WTC11 (cell line): ENCODE data around the gene CLCNKB. TPM values are rescaled to one million over a fixed set of nuclear protein-coding genes. Genes with fewer than 3 reads are reported as not detected.

Experiments used
- ATAC-seq: fragments of 200-7000 bp; cut with Tn5 transposase; 2 replicates; pipeline ENCODE4 v1.10.0; 2021; ENCODE audit warnings: mild to moderate bottlenecking, moderate library complexity
- CTCF ChIA-PET: fragments of 300-600 bp; sonication (Branson Sonifier 250); formaldehyde crosslinking; loops from one replicate; lab custom pipeline; 2021; ENCODE audit warnings: antibody characterized with exemption; lab: Charles Lee
- POLR2A ChIA-PET: fragments of 350-600 bp; sonication (Branson Sonifier 250); formaldehyde crosslinking; loops from one replicate; lab custom pipeline; 2021; ENCODE audit warnings: antibody characterized with exemption; lab: Charles Lee
- DNase-seq: peaks from one replicate; pipeline ENCODE4 v3.0.0; 2021; ENCODE audit warnings: low spot score
- H3K27ac Mint-ChIP-seq: 2 replicates; pipeline ENCODE4 v1.8.0; 2021; ENCODE audit warnings: mixed read lengths
- H3K27me3 Mint-ChIP-seq: 2 replicates; pipeline ENCODE4 v1.8.0; 2021; ENCODE audit warnings: low read depth, mild to moderate bottlenecking, moderate library complexity, mixed read lengths
- H3K36me3 Mint-ChIP-seq: 2 replicates; pipeline ENCODE4 v1.8.0; 2021; ENCODE audit warnings: mixed read lengths
- H3K4me1 Mint-ChIP-seq: 2 replicates; pipeline ENCODE4 v1.8.0; 2022; ENCODE audit warnings: mixed read lengths
- H3K4me3 Mint-ChIP-seq: 2 replicates; pipeline ENCODE4 v1.8.0; 2021; ENCODE audit warnings: mild to moderate bottlenecking, moderate library complexity, mixed read lengths
- H3K9me3 Mint-ChIP-seq: 2 replicates; pipeline ENCODE4 v1.8.0; 2021; ENCODE audit warnings: mixed read lengths
- CBFB ChIP-seq: sonication (generic); formaldehyde crosslinking; IDR thresholded peaks from 2 replicates; pipeline ENCODE4 v1.8.1; 2022; ENCODE audit warnings: mild to moderate bottlenecking, low read depth, missing genetic modification reagents
- CREB1 ChIP-seq: sonication (generic); formaldehyde crosslinking; IDR thresholded peaks from 2 replicates; pipeline ENCODE4 v1.8.0; 2023; ENCODE audit warnings: mild to moderate bottlenecking, missing genetic modification reagents
- EMX1 ChIP-seq: fragments of 250-450 bp; sonication (Bioruptor Pico); IDR thresholded peaks from 2 replicates; pipeline ENCODE4 v1.8.0; 2021; ENCODE audit warnings: mild to moderate bottlenecking
- ESRRA ChIP-seq: sonication (generic); formaldehyde crosslinking; IDR thresholded peaks from 2 replicates; pipeline ENCODE4 v1.8.1; 2022; ENCODE audit warnings: mild to moderate bottlenecking, missing genetic modification reagents, borderline replicate concordance
- FOXJ3 ChIP-seq: sonication (generic); formaldehyde crosslinking; IDR thresholded peaks from 2 replicates; pipeline ENCODE4 v1.9.0; 2021; ENCODE audit warnings: missing genetic modification reagents, mild to moderate bottlenecking, borderline replicate concordance
- KAT7 ChIP-seq: sonication (generic); formaldehyde crosslinking; IDR thresholded peaks from 2 replicates; pipeline ENCODE4 v1.8.1; 2023; ENCODE audit warnings: missing genetic modification reagents, mild to moderate bottlenecking, borderline replicate concordance
- NFE2L1 ChIP-seq: sonication (generic); formaldehyde crosslinking; IDR thresholded peaks from 2 replicates; pipeline ENCODE4 v1.8.1; 2023; ENCODE audit warnings: missing genetic modification reagents
- NR1H2 ChIP-seq: sonication (generic); formaldehyde crosslinking; IDR thresholded peaks from 2 replicates; pipeline ENCODE4 v1.9.0; 2021; ENCODE audit warnings: mild to moderate bottlenecking, moderate library complexity, missing genetic modification reagents
- USF1 ChIP-seq: sonication (generic); formaldehyde crosslinking; IDR thresholded peaks from 2 replicates; pipeline ENCODE4 v1.8.0; 2022; ENCODE audit warnings: mild to moderate bottlenecking, missing genetic modification reagents
- ZBTB43 ChIP-seq: sonication (generic); formaldehyde crosslinking; IDR thresholded peaks from 2 replicates; pipeline ENCODE4 v1.8.1; 2023; ENCODE audit warnings: mild to moderate bottlenecking, missing genetic modification reagents
- ZNF121 ChIP-seq: sonication (generic); formaldehyde crosslinking; IDR thresholded peaks from 2 replicates; pipeline ENCODE4 v1.8.0; 2023; ENCODE audit warnings: missing genetic modification reagents
- ZNF219 ChIP-seq: sonication (generic); formaldehyde crosslinking; IDR thresholded peaks from 2 replicates; pipeline ENCODE4 v1.8.0; 2023; ENCODE audit warnings: missing genetic modification reagents, mild to moderate bottlenecking, borderline replicate concordance
- ZNF232 ChIP-seq: sonication (generic); formaldehyde crosslinking; IDR thresholded peaks from 2 replicates; pipeline ENCODE4 v1.8.0; 2022; ENCODE audit warnings: mild to moderate bottlenecking, missing genetic modification reagents
- ZNF263 ChIP-seq: sonication (generic); formaldehyde crosslinking; IDR thresholded peaks from 2 replicates; pipeline ENCODE4 v1.8.1; 2022; ENCODE audit warnings: low read depth, mild to moderate bottlenecking, moderate library complexity, missing genetic modification reagents
- ZNF317 ChIP-seq: sonication (generic); formaldehyde crosslinking; IDR thresholded peaks from 2 replicates; pipeline ENCODE4 v1.8.1; 2023; ENCODE audit warnings: low read depth, mild to moderate bottlenecking, moderate library complexity, missing genetic modification reagents, borderline replicate concordance
- ZNF512 ChIP-seq: sonication (generic); formaldehyde crosslinking; IDR thresholded peaks from 2 replicates; pipeline ENCODE4 v1.8.1; 2022; ENCODE audit warnings: missing genetic modification reagents, borderline replicate concordance
- ZNF671 ChIP-seq: fragments of 250-450 bp; sonication (Bioruptor Pico); IDR thresholded peaks from 2 replicates; pipeline ENCODE4 v1.8.0; 2021; ENCODE audit warnings: mild to moderate bottlenecking
- total RNA-seq: library from RNA; stranded (reverse); gene quantifications from 3 replicates; pipeline ENCODE4 v1.2.3, GENCODE V29; 2021
- TF ChIP-seq, protein P1 (sequence below): sonication (generic); formaldehyde crosslinking; IDR thresholded peaks from 2 replicates; pipeline ENCODE4 v1.8.1; 2023; ENCODE audit warnings: mild to moderate bottlenecking, missing genetic modification reagents, moderate library complexity

The CLCNKB gene
- total RNA-seq, 1 experiment from 2014 or later = 1.8 TPM

GRCh38 chr1:16053781-16054502 is 10.4 kb downstream of the CLCNKB start:
- no peak overlapping the region for H3K4me3 Mint-ChIP-seq
- no peak for ATAC-seq
- no peak for TF ChIP-seq USF1 (CRISPR knock-in tag)
- no peak for TF ChIP-seq ZBTB43
- no peak for TF ChIP-seq ZNF512 (CRISPR knock-in tag)
- no peak for TF ChIP-seq NR1H2 (CRISPR knock-in tag)
- no peak for TF ChIP-seq CREB1 (CRISPR knock-in tag)
- TF ChIP-seq ZNF671 = no peak
- TF ChIP-seq, protein P1, sequence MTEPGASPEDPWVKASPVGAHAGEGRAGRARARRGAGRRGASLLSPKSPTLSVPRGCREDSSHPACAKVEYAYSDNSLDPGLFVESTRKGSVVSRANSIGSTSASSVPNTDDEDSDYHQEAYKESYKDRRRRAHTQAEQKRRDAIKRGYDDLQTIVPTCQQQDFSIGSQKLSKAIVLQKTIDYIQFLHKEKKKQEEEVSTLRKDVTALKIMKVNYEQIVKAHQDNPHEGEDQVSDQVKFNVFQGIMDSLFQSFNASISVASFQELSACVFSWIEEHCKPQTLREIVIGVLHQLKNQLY (CRISPR knock-in tag) = no peak
- TF ChIP-seq ESRRA = no peak
- TF ChIP-seq ZNF219 (CRISPR knock-in tag) = no peak
- TF ChIP-seq FOXJ3 (CRISPR knock-in tag) = no peak
- TF ChIP-seq EMX1 (CRISPR knock-in tag) = no peak
- TF ChIP-seq KAT7 (CRISPR knock-in tag) = no peak
- TF ChIP-seq ZNF263 = no peak
- TF ChIP-seq ZNF317 (CRISPR knock-in tag) = no peak
- no peak for TF ChIP-seq CBFB (CRISPR knock-in tag)
- no peak for TF ChIP-seq ZNF232 (CRISPR knock-in tag)
- peaks cover 19% of the 10 kb centered on the region for H3K4me1 Mint-ChIP-seq
- H3K27me3 Mint-ChIP-seq = no peaks in the 10 kb centered on the region; the same call in 1 of the 2 replicates
- no peaks in the 10 kb centered on the region for H3K36me3 Mint-ChIP-seq
- POLR2A ChIA-PET = no interaction called here
- no peak for DNase-seq
- CTCF ChIA-PET = interaction anchor here (1.0 to 2.5 kb wide), 4 partner anchors 12 to 78 kb away, joined by 3 to 13 read pairs (median 6); partner anchors contain the start of gene ZBTB17
- no peak overlapping the region for H3K27ac Mint-ChIP-seq
- no peaks in the 10 kb centered on the region for H3K9me3 Mint-ChIP-seq

DNA sequence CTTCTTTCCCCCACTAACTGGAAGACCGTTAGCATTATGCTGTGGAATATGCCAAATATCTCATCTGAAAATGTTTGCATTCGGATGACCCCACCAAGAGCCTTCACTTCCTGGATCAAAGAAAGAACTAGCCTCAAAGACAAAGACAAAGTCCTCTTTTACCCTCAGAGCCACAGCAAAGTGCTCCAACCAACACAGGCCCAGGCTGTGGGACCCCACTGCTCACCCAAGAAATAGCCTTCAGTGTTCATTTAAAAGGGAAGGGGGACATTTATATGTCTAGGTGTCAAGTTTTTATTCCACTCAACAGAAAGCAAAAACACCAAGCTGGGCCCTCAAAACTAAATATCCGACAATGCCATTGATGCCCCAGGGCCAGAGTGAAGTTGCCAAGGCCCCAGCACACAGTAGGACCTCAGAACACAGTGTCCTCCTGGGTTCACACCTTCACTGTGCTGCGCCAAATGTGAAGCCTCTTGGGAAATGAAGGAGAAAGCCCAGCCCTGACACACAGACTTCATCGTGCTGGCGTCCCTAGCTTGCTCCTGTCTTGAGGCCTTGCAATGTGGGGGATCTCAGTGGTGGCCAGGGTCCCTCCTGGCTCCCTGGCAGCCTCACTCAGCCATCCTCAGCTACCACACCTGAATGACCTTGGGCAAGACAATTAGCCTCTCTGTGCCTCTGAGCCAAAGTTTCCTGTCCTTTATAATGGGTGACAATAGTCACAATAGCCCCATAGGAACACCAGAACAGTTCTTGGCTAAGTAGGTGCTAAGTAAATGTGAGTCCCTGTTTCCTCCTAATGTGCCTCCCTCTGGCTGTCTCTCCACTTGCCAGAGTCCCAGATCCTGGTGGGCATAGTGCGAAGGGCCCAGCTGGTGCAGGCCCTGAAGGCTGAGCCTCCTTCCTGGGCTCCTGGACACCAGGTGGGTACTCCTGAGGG is 11.3 kb downstream of the CLCNKB start:
- DNase-seq = no peak
- Mint-ChIP-seq H3K27ac (no peak overlapping the region), H3K4me3 (no peak overlapping the region)
- TF ChIP-seq NFE2L1 (CRISPR knock-in tag) (no peak), ZNF121 (CRISPR knock-in tag) (0 out of 2 replicates have a peak, but pooled peaks have one; percentile 26)
- TF ChIP-seq, all 79 proteins: peak for 1
- Mint-ChIP-seq H3K27me3 (no peaks in the 10 kb centered on the region), H3K9me3 (no peaks in the 10 kb centered on the region), H3K36me3 (no peaks in the 10 kb centered on the region), H3K4me1 (peaks cover 12% of the 10 kb centered on the region)
- no peak for ATAC-seq
- ChIA-PET POLR2A (no interaction called here), CTCF (interaction anchor here (0.7 to 2.5 kb wide), 23 partner anchors 8 to 263 kb away, joined by 3 to 16 read pairs (median 5); partner anchors contain the start of genes FAM131C, HSPB7 and SRARP)
